ENCODE data around the gene TEAD4. TPM values are rescaled to one million over a fixed set of nuclear protein-coding genes. Genes with fewer than 3 reads are reported as not detected.
A peak's percentile ranks its signal among the peaks of the same experiment; 100 is the strongest.

TEAD4 gene
- total RNA-seq, 1 donor from 2014 or later, result 30.0 TPM

- Mint-ChIP-seq H3K27ac (ENCODE audit: unreplicated experiment) (no peak overlapping the region), H3K27me3 (ENCODE audit: unreplicated experiment) (no peaks in the 10 kb centered on the region), H3K36me3 (ENCODE audit: unreplicated experiment) (peaks cover 13% of the 10 kb centered on the region), H3K4me3 (ENCODE audit: unreplicated experiment) (no peak overlapping the region), H3K4me1 (ENCODE audit: unreplicated experiment) (no peaks in the 10 kb centered on the region), H3K9me3 (ENCODE audit: unreplicated experiment) (peaks cover 6% of the 10 kb centered on the region)
- no peak for TF ChIP-seq CTCF (IDR thresholded peaks at IDR 0.05)
- DNase-seq (ENCODE audit: extremely low spot score, unreplicated experiment), result no peak
Observed at GRCh38 chr12:2992724-2993123, 33.5 kb downstream of the TEAD4 start.

GRCh38 chr12:2997989-2998670, 38.9 kb downstream of the TEAD4 start:
- peak overlapping the region; percentile 77 for H3K27ac Mint-ChIP-seq (ENCODE audit: unreplicated experiment)
- DNase-seq (ENCODE audit: extremely low spot score, unreplicated experiment), result no peak

GRCh38 chr12:2998789-2999264, 39.6 kb downstream of the TEAD4 start:
- Mint-ChIP-seq H3K36me3 (ENCODE audit: unreplicated experiment) (peaks cover 11% of the 10 kb centered on the region), H3K9me3 (ENCODE audit: unreplicated experiment) (no peaks in the 10 kb centered on the region), H3K4me3 (ENCODE audit: unreplicated experiment) (no peak overlapping the region), H3K27me3 (ENCODE audit: unreplicated experiment) (no peaks in the 10 kb centered on the region), H3K4me1 (ENCODE audit: unreplicated experiment) (peaks cover 41% of the 10 kb centered on the region), H3K27ac (ENCODE audit: unreplicated experiment) (peak overlapping the region; percentile 77)
- DNase-seq (ENCODE audit: extremely low spot score, unreplicated experiment), result peak; percentile 90
- no peak for TF ChIP-seq CTCF (IDR thresholded peaks at IDR 0.05)

More at GRCh38 chr12:2997989-2998670, 38.9 kb downstream of the TEAD4 start:
- Mint-ChIP-seq H3K27me3 (ENCODE audit: unreplicated experiment) (no peaks in the 10 kb centered on the region), H3K4me1 (ENCODE audit: unreplicated experiment) (peaks cover 35% of the 10 kb centered on the region), H3K4me3 (ENCODE audit: unreplicated experiment) (no peak overlapping the region), H3K36me3 (ENCODE audit: unreplicated experiment) (peaks cover 11% of the 10 kb centered on the region), H3K9me3 (ENCODE audit: unreplicated experiment) (no peaks in the 10 kb centered on the region)
- TF ChIP-seq CTCF (IDR thresholded peaks at IDR 0.05), result no peak

- Mint-ChIP-seq H3K4me1 (ENCODE audit: unreplicated experiment) (peaks cover 45% of the 10 kb centered on the region), H3K36me3 (ENCODE audit: unreplicated experiment) (peaks cover 11% of the 10 kb centered on the region), H3K27me3 (ENCODE audit: unreplicated experiment) (no peaks in the 10 kb centered on the region), H3K27ac (ENCODE audit: unreplicated experiment) (peak overlapping the region; percentile 27), H3K9me3 (ENCODE audit: unreplicated experiment) (no peaks in the 10 kb centered on the region), H3K4me3 (ENCODE audit: unreplicated experiment) (no peak overlapping the region)
- TF ChIP-seq CTCF (IDR thresholded peaks at IDR 0.05), result no peak
- no peak for DNase-seq (ENCODE audit: extremely low spot score, unreplicated experiment)
Observed at GRCh38 chr12:2999265-2999841, 40.2 kb downstream of the TEAD4 start.

- no peaks in the 10 kb centered on the region for H3K9me3 Mint-ChIP-seq (ENCODE audit: unreplicated experiment)
- TF ChIP-seq CTCF (IDR thresholded peaks at IDR 0.05), result peak; percentile 12
- H3K4me1 Mint-ChIP-seq (ENCODE audit: unreplicated experiment), result peaks cover 57% of the 10 kb centered on the region
- H3K27me3 Mint-ChIP-seq (ENCODE audit: unreplicated experiment), result no peaks in the 10 kb centered on the region
- H3K27ac Mint-ChIP-seq (ENCODE audit: unreplicated experiment), result no peak overlapping the region
- no peak overlapping the region for H3K4me3 Mint-ChIP-seq (ENCODE audit: unreplicated experiment)
- H3K36me3 Mint-ChIP-seq (ENCODE audit: unreplicated experiment), result peaks cover 9% of the 10 kb centered on the region
- no peak for DNase-seq (ENCODE audit: extremely low spot score, unreplicated experiment)
Observed at GRCh38 chr12:3000548-3001275, 41.5 kb downstream of the TEAD4 start.
